Stimulated activated CD4-positive, alpha-beta T cell treated with anti-CD3 and anti-CD28 coated beads, TNF-alpha, amount 100 ng/mL, for 1 hour (primary cell): Measurements from ENCODE around the gene YBX2.

Experiments used
- DNase-seq, 3 donors: peaks; one replicate each; pipeline ENCODE4 v3.0.0-alpha.2; 2020; ENCODE audit warnings: low read depth in 3 of 3, low spot score in 1 of 3

YBX2 gene

DNA sequence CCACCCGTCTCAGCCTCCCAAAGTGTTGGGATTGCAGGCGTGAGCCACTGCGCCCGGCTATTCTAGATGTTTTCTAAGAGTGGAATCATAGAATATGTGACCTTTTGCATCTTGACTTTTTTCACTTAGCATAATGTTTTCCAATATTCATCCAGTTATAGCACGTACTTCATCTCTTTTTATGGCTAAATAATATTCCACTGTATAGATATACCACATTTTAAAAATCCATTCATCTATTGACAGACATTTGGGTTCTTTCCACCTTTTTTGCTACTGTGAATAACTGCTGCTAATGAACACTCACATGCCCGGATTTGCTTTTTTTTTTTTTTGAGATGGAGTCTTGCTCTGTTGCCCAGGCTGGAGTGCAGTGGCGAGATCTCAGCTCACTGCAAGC is 9.7 kb upstream of the YBX2 start:
- DNase-seq: no peak

GRCh38 chr17:7296189-7296861 is 1.9 kb upstream of the YBX2 start:
- DNase-seq: peak in 1 of 3 donors; percentile 59

DNA sequence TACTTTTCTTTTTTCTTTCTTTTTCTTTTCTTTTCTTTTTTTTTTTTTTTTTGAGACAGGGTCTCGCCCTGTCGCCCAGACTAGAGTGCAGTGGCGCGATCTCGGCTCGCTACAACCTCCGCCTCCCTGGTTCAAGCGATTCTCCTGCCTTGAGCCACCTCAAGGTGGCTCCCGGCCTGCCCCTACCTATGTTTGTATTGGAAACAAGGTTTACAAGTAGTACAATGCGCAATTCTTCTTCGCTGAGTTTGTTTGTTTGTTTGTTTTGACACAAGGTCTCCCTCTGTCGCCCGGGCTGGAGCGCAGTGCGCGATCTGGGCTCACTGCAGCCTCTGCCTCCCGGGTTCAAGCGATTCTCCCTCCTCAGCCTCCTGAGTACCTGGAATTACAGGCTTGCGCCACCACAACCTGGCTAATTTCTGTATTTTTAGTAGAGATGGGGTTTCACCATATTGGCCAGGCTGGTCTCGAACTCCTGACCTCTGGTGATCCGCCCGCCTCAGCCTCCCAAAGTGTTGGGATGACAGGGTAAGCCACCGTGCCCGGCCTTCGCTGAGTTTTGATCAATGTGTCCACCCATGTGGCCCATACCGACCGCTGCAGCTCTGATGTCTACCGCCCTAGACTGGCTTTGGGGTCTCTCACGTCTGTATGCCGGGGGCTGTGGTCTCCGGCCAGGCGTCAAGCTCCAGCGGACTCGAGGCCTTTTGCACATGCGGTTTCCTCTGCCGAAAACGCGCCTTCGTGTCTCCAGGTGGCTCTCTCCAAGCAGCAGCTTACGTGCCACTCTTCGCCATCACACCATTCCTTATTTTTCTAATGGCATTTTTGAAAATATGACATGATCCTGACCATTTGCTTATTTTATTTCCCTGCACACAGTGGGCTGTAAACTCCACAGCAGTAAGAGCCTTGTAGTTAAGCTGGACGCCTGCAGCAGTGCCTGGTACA is 1.1 kb upstream of the YBX2 start:
- no peak for DNase-seq

GRCh38 chr17:7293816-7294613 is 424 bp downstream of the YBX2 start:
- no peak for DNase-seq

- DNase-seq: no peak
Observed at GRCh38 chr17:7293159-7293558, 1.3 kb downstream of the YBX2 start.

GRCh38 chr17:7292729-7293128 is 1.7 kb downstream of the YBX2 start:
- DNase-seq: no peak

- no peak for DNase-seq
Observed at GRCh38 chr17:7292194-7292593, 2.2 kb downstream of the YBX2 start.

GRCh38 chr17:7290685-7291084 is 3.8 kb downstream of the YBX2 start:
- DNase-seq: no peak

- DNase-seq: no peak
Observed at GRCh38 chr17:7290166-7290565, 4.3 kb downstream of the YBX2 start.

GRCh38 chr17:7289256-7290032 is 5.0 kb downstream of the YBX2 start:
- DNase-seq: no peak

GRCh38 chr17:7285679-7286078 is 8.8 kb downstream of the YBX2 start:
- DNase-seq: no peak

DNA sequence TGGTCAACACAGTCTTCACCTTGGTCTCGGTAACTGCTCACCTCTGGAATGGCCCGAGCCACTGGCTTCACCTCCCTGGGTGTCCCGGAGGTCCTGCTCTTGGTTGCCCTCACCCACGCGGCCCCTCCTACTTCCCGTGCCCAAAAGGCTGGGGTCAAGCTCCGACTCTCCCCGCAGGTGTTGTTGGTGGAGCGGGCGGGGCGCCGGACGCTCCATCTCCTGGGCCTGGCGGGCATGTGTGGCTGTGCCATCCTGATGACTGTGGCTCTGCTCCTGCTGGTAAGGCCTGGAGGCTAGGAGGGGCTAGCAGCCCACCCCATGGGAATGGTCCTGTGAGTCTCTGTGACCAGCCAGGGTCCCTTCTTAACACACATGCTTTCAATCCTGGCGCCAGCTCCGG is 9.5 kb downstream of the YBX2 start:
- DNase-seq: no peak

DNA sequence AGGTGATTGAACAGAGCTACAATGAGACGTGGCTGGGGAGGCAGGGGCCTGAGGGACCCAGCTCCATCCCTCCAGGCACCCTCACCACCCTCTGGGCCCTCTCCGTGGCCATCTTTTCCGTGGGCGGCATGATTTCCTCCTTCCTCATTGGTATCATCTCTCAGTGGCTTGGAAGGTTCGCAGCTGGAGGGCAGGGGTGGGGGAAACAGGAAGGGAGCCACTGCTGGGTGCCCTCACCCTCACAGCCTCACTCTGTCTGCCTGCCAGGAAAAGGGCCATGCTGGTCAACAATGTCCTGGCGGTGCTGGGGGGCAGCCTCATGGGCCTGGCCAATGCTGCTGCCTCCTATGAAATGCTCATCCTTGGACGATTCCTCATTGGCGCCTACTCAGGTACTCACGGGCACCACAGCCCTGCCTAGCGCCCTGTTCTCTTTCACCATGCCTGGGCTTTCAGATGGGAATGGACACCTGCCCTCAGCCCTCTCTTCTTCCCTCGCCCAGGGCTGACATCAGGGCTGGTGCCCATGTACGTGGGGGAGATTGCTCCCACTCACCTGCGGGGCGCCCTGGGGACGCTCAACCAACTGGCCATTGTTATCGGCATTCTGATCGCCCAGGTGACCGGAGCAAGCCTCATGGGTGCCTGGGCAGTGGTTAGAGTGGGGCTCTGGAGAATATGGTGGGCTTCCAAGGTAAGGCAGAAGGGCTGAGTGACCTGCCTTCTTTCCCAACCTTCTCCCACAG is 10.8 kb downstream of the YBX2 start:
- DNase-seq: no peak

DNA sequence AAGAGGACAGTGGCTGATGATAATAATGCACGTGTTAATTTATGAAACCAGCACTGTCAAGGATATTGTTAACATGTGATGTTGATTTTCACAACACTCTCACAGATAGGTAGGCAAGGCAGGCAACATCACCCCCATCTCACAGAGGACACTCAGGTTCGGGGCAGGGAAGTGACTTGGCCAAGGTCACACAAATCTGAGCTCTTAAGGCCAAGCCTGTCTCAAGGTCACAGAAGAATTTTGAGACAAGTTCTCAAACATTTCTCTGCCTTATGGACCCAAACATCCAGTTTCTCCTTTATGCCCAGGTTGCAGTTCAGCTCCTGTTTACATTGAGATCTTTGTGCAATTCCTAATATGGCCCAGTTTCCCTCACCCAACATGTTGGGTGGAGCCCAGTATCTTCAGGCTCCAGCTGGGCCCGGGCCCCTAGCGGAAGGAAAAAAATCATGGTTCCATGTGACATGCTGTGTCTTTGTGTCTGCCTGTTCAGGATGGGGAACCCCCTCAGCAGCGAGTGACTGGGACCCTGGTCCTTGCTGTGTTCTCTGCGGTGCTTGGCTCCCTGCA is 11.6 kb downstream of the YBX2 start:
- no peak for DNase-seq

- no peak for DNase-seq
Observed at GRCh38 chr17:7281953-7282751, 12.3 kb downstream of the YBX2 start.

DNA sequence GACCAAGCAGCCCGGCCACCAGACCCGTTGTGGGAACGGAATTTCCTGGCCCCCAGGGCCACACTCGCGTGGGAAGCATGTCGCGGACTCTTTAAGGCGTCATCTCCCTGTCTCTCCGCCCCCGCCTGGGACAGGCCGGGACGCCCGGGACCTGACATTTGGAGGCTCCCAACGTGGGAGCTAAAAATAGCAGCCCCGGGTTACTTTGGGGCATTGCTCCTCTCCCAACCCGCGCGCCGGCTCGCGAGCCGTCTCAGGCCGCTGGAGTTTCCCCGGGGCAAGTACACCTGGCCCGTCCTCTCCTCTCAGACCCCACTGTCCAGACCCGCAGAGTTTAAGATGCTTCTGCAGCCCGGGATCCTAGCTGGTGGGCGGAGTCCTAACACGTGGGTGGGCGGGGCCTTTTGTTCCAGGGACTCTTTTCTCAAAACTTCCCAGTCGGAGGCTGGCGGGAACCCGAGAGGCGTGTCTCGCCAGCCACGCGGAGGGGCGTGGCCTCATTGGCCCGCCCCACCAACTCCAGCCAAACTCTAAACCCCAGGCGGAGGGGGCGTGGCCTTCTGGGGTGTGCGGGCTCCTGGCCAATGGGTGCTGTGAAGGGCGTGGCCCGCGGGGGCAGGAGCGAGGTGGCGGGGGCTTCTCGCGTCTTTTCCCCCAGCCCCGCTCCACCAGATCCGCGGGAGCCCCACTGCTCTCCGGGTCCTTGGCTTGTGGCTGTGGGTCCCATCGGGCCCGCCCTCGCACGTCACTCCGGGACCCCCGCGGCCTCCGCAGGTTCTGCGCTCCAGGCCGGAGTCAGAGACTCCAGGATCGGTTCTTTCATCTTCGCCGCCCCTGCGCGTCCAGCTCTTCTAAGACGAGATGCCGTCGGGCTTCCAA is 13.1 kb downstream of the YBX2 start, which contains the start of gene SLC2A4:
TSS of gene SLC2A4 (plus strand) at position 645 of the 879 bp plus-strand sequence. CDS start at position 862, 217 bp downstream.
- peak; percentile 46 to 87 (median 64) for DNase-seq

DNA sequence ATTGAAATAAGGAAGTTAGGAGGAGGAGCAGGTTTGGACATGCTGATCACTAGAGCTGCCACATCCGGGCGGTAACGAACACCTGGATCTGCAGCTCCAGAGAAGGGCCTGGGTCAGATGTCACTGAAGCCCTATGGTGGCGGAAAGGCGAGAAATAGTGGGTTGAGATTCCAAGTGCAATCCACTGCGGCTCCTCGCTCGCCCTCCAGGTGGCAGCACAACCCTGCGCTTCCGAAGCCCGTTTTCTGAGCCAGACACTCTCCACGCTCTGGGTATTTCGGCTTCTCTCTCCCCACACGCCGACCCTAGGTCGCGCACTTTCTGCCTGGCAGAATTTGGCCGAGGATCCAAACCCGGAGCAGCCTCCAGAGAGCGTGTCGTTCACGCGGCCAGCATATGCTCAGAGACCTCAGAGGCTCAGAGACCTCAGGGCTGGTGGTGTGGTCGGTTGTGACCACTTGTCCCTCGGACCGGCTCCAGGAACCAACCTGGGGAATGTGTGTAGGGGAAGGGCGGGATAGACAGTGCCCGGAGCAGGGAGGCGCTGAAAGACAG is 13.8 kb downstream of the YBX2 start:
- DNase-seq: peak; percentile 64 to 80 (median 76)
